RWPE1 (cell line): ENCODE results near the gene LCMT1.

Source experiments
- CTCF ChIA-PET: fragments of 350-600 bp; sonication (Branson Sonifier 250); formaldehyde crosslinking; extraction: SDS; loops from one replicate; lab custom pipeline; 2021; lab: Yijun Ruan, JAX
- POLR2A ChIA-PET: fragments of 400-600 bp; formaldehyde crosslinking; extraction: SDS; loops from one replicate; lab custom pipeline; 2020; ENCODE audit warnings: antibody characterized with exemption; ENCODE audit not compliant: low non-redundant PET; lab: Yijun Ruan, JAX
- DNase-seq: peaks from one replicate; pipeline ENCODE4 v3.0.0; 2012; ENCODE audit warnings: low spot score
- H3K27ac ChIP-seq: fragments of 450-650 bp; 2 replicates; pipeline ENCODE4 v1.5.1; 2017
- CTCF ChIP-seq: fragments of 450-650 bp; conservative IDR thresholded peaks from 2 replicates; pipeline ENCODE4 v1.5.1; 2017; ENCODE audit warnings: low read depth, mild to moderate bottlenecking

LCMT1 gene

GRCh38 chr16:25151996-25152395 lies 40.5 kb downstream of the LCMT1 start:
- POLR2A ChIA-PET = no interaction called here

GRCh38 chr16:25155553-25156460 lies 44.3 kb downstream of the LCMT1 start:
- ChIA-PET CTCF (interaction anchor here (0.6 kb wide), 1 partner anchor 29 kb away, joined by 5 read pairs; no protein-coding TSS in a partner anchor), POLR2A (no interaction called here)

More at GRCh38 chr16:25151996-25152395, 40.5 kb downstream of the LCMT1 start:
- CTCF ChIA-PET = no interaction called here
- TF ChIP-seq CTCF = no peak
- no peak for DNase-seq
- H3K27ac ChIP-seq = no peak overlapping the region

GRCh38 chr16:25157271-25157875 lies 45.8 kb downstream of the LCMT1 start:
- POLR2A ChIA-PET = no interaction called here
- no peak for DNase-seq

More at GRCh38 chr16:25155553-25156460, 44.3 kb downstream of the LCMT1 start:
- DNase-seq = no peak
- TF ChIP-seq CTCF = no peak
- H3K27ac ChIP-seq = no peak overlapping the region

GRCh38 chr16:25158401-25158800 lies 46.9 kb downstream of the LCMT1 start:
- CTCF ChIA-PET = no interaction called here
- POLR2A ChIA-PET = no interaction called here
- no peak for TF ChIP-seq CTCF
- no peak for DNase-seq
- no peak overlapping the region for H3K27ac ChIP-seq

More at GRCh38 chr16:25157271-25157875, 45.8 kb downstream of the LCMT1 start:
- no peak for TF ChIP-seq CTCF
- no peak overlapping the region for H3K27ac ChIP-seq
- CTCF ChIA-PET = no interaction called here

GRCh38 chr16:25161753-25162367 lies 50.3 kb downstream of the LCMT1 start:
- DNase-seq = no peak
- ChIA-PET CTCF (interaction anchor here (0.5 kb wide), 1 partner anchor 14 kb away, joined by 6 read pairs; no protein-coding TSS in a partner anchor), POLR2A (interaction anchor here (0.6 kb wide), 1 partner anchor 14 kb away, joined by 3 read pairs; no protein-coding TSS in a partner anchor)
- H3K27ac ChIP-seq = no peak overlapping the region
- no peak for TF ChIP-seq CTCF

- ChIA-PET CTCF (no interaction called here), POLR2A (no interaction called here)
- no peak for TF ChIP-seq CTCF
- H3K27ac ChIP-seq = no peak overlapping the region
- no peak for DNase-seq
Measured at GRCh38 chr16:25163683-25164082, 52.1 kb downstream of the LCMT1 start.
